Measurements from ENCODE around the gene LPCAT3.

The LPCAT3 gene

DNA sequence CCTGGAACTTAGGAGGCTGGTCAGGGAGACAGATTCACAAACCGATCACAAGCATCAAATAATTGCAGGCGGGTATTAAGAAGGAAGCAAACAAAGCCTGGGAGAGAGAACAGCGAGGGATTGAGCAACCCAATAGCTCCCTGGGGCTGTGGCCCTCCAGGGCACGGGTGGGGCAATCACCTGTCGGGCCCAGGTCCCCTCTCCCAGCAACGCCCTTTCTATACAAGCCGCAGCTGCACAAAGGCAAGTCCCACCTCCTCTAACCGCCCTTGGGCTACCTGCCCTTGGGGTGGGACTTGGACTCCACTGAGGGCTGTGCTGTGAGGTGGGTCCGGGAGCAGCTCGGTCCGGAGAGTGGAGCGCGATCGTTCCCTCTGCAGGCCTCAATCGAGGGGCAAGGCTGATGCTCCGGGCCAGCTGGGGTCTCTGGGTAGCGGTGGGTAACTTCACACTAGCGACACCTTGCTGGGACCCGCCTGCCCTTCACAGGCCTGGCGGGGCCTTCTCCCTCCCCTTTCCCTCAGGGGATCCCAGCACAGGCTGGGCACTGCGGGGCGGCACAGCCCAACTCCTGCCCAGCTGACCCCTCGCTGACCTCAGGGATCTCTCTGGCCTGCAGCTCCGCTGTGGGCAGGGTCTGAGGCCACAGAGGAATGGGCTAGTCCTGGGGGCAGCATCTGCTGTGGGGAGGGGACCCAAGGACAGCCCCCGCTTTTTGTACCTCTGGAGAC is 55.8 kb downstream of the LPCAT3 start:
- no peak for DNase-seq

GRCh38 chr12:6961695-6962284 is 56.5 kb downstream of the LPCAT3 start:
- peak; percentile 86 for DNase-seq

DNA sequence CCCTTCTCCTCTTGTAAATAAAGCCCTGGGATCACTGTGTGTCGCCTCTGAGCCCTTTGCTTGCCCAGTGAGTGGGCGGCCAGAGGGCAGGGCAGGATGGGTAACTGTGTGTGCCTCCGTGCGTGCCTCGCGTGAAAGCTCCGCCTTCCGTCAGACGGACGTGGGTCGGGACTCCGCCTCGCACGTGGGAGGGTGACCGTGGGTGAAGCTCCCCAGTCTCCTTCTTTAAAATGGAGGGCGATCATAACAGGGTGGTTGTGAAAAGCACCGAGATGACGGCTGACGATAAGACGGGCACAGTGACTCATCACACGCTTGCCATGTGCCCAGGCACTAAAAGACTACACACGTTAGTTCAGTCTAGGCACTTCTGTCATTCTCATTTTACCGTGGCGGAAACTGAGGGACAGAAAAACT is 57.0 kb downstream of the LPCAT3 start:
- peak; percentile 87 for DNase-seq

GRCh38 chr12:6960593-6961277 is 57.5 kb downstream of the LPCAT3 start:
- peak; percentile 63 for DNase-seq

DNA sequence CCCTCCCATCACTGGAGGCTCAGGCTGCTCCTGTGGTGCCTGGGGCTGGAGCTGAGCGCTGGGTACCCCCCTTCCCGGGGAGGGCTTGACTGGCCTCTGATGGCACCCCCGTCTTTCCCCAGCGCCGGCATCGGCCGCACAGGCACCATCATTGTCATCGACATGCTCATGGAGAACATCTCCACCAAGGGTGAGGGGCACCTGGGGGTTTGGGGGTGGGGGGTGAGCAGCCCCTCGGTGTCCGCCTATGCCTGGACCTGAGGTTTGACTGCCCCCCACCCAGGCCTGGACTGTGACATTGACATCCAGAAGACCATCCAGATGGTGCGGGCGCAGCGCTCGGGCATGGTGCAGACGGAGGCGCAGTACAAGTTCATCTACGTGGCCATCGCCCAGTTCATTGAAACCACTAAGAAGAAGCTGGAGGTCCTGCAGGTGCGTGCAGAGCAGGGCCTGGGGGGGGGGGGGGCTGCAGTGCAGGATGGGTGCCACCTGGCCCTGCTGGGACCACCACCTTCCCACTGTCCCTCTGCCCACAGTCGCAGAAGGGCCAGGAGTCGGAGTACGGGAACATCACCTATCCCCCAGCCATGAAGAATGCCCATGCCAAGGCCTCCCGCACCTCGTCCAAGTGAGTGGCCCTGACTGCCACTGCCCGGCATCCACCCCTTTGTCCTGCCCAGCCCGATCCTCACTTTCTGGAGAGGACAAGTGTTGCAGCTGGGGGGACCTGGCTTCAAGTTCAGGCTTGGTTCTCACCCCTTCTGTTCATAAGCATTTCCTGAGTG is 58.3 kb downstream of the LPCAT3 start:
- no peak for DNase-seq

DNA sequence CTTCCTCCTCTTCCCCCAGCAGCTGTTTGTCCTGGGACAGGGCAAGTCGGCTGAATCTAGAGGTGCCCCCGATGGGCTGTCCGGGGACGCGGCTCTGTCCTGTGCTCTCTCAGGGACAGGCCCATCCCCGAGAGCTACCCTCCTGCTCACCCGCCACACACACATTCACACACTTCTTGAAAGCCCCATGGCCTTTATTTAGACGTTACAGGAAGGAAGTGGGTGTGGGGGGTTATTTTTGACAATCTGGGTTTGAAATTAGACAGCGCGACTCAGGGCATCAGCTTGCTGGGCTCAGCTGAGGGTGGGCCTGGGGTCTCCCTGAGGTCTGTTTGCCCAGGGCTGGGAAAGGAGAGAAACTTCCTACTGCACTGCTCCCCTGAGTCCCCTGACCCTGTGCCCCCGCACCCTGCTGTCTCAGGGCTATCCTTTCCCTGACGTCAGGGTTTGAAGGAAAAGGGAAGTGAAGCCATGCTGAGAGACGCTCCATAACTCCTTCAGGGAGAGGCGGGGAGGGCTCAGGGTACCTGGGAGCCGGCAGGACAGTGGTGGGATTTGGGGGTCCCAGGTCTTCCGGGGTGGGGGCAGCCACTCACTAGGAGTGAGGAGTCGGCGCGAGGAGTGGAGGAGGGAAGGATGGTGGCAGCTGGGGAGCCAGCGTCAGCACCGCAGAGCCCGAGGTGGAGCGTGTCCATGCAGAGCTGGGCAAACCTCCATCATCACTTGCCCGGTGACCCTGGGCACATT is 59.0 kb downstream of the LPCAT3 start:
- DNase-seq, result peak; percentile 94

DNA sequence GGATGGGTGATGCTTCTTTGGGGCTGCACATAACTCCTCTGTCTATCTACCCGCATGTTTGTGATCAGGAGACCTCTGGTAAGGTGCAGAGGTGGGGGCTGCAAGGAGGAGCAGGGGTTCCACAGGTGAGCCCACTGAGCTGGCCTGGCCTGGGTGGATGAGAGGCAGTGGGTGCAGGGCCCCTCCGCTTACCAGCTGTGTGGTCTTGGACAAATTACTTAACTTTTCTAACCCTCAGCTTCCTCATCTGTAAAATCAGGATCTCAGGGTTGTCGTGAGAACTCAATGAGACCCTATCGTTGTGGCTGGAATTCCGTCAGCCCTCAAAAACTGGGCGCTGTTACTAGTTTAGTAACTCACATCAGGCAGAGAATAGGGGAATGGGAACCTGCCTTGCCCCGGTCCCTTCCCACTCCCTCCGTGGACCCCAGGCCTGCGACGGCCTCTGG is 59.6 kb downstream of the LPCAT3 start:
- peak; percentile 81 for DNase-seq

DNA sequence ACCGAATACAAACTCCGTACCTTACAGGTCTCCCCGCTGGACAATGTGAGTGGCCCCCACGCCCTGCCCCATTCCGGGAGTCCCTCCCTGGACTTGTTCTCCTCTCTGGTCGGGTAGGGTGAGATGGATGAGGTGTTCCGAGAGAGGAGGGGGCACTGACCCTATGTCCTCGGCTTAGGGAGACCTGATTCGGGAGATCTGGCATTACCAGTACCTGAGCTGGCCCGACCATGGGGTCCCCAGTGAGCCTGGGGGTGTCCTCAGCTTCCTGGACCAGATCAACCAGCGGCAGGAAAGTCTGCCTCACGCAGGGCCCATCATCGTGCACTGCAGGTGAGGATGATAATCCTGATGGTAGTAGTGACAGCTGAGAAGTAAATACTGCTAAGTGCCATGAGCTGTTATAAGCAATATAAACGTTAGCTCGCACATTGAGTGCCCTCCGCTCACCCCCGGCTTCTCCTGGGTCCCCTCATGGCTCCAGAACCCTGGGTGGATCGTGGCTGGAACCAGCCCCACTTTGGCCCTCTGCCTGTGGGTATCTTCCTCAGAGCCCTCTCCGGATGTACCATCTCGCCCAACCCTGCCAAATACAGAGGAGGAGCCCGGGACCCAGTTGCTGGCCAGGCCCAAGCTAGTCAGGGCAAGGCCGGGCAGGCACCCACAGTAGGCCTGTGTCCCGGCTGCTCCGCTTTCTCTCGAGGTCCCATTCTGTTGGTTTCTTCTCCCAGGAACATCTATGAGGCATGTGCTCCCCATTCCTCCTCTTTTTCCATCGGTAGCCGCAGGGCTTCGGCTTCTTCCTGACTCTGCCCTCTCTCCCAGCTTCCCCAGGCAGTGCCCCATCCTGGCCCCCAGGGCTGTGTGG is 60.3 kb downstream of the LPCAT3 start:
- DNase-seq, result no peak

DNA sequence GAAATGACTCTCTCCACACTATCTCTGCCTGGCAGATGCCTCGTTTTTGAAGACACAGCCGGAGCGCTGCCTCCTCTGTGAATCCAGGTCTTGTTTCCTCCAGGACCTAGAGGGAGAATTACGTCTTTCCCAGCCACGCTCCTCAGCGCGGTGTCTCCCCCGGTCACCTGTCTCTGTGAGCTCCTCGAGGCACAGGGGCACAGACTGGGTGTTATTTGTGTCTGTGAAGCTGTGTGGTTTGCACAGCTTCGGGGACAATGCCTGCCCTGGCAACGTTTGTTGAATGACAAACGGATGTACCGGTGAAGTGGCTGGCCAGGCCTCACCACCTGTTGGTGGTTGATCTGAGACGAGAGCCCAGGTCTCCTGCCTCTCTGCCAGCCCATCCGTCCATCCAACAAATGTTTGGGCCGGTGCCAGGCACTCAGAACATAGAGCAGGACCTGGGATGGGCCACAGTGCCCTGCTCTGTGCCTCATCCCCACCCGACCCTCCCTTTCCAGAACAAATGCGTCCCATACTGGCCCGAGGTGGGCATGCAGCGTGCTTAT is 61.0 kb downstream of the LPCAT3 start:
- DNase-seq, result no peak

GRCh38 chr12:6956021-6956727 is 62.1 kb downstream of the LPCAT3 start:
- DNase-seq, result peak; percentile 39

- no peak for DNase-seq
Observed at GRCh38 chr12:6955108-6956020, 62.9 kb downstream of the LPCAT3 start.

DNA sequence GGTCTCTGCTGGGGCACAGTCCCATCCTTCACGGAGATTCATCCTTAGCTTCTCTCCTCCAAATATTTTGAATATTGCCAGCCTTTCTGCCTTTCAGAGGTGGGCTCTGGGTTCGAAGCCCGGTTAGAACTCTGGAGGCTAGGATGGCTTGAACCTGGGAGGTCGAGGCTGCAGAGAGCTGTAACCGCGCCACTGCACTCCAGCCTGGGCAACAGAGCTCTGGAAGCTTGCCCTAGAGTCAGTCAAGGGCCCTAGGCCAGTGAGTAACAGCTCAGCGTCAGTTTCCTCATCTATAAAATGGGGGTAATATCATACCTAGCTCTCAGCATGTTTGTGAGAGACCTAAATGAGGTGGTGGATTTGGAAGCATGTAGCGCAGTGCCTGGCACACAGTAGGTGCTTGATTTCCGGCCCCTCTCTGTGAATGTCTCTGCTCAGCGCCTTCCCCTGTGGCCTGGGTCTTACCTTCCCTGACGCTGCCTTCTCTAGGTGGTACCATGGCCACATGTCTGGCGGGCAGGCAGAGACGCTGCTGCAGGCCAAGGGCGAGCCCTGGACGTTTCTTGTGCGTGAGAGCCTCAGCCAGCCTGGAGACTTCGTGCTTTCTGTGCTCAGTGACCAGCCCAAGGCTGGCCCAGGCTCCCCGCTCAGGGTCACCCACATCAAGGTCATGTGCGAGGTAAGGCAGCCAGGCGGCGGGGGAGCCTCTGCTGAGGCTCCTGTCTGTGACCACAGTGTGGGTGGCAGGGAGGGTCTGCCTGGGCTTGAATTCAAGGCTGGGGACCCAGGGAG is 63.8 kb downstream of the LPCAT3 start:
- DNase-seq, result no peak

DNA sequence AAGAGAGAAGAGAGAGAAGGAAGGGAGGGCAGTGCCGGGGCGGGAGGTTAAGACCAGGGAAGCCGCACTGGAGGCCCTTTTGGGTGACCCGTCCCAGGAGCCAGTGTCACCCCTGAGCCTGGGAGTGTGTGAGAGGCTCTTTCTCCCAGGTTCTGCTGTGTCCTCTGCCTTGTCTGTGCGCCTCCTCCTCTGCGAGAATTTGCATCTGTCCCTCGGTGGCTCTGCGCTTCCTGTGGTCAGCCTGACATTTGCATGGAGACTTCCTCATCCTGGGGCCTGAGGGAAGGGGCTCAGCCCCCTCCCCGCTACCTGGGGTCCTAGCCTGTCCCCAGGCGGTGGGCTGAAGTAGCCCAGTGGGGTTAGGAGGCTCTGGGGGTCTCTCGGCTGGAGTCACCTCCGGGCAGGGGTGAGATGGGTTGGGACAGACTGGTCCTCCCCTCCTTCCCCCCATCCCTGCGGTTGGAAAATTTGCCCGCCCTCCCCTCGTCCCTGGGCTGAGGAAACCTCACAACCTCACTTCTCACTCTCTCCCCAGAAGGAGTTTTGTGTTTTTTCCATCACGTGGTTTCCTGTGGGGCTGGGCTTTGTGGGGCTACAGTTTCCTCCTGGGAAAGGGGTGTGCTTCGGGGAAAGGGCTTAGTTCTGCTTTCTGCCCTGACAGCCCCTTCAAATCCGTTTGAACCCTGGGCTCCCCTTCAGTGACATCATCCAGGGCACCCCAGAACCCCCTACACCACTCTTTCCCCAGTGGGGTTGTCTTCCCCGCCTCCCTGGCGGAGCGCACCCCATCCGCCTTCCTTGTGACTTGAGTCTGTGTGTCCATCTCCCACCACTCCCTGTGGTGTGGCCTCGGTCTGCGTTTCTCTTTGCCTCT is 64.6 kb downstream of the LPCAT3 start:
- peak; percentile 98 for DNase-seq

DNA sequence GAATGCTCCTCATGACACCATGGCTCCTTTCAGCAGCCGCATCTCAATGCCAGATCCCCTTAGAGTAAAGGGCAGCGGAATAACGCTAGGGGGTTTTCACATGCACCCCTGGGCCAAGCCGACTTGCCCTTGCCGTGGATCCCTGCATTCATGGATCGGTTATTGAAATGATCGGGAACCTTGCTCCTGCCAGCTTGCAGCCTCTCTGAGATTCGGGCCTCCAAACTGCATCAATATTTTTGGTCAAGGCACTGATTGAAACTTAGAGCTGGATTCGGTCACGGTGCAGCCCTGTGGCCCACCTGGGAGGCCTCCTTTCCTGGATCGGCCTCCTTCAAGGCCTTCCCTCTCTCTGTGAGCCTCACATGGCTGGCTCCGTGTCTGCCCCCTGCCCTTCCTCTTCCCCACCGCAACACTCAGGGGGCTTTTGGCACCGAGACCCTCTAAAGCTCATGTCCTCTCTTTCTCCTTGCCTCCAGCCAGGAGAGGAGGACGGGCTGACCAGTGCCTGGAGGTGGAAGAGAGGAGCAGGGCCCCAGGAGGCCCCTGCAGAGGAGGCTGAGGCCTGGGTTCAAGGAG is 65.3 kb downstream of the LPCAT3 start:
- peak; percentile 41 for DNase-seq

- no peak for DNase-seq
Observed at GRCh38 chr12:6952121-6952862, 66.0 kb downstream of the LPCAT3 start.

DNA sequence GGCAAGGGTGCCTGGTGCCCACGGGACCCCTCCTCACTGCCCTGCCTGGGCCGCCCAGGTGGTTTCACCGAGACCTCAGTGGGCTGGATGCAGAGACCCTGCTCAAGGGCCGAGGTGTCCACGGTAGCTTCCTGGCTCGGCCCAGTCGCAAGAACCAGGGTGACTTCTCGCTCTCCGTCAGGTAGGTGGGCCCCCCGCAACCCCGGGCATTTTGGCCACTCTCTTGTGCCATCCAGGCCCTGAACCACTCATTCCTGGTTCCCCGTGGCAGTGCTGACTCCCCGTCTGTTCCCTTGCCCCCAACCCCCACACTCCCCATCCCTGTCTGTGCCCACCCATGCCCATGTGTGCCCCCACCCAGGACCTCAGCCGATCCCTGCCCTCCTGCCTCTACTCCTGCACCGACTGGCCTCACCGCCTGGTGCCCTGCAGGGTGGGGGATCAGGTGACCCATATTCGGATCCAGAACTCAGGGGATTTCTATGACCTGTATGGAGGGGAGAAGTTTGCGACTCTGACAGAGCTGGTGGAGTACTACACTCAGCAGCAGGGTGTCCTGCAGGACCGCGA is 66.6 kb downstream of the LPCAT3 start:
- no peak for DNase-seq
